Upper lobe of left lung (tissue), 6 donors: ENCODE measurements around the gene POLR1B. TPM values are rescaled to one million over a fixed set of nuclear protein-coding genes. Genes with fewer than 3 reads are reported as not detected.
"Not testable (repeated sequence)": the region's sequence is repeated elsewhere in the genome, so short reads cannot be mapped to it uniquely, and the experiment has no call there.

Source experiments
- ATAC-seq, 2 donors: fragments of 200-7000 bp; cut with Tn5 transposase; one replicate each; pipeline ENCODE4 v1.9.1; 2022; ENCODE audit warnings: mild to moderate bottlenecking in 2 of 2, moderate library complexity in 2 of 2; ENCODE audit not compliant: low FRiP score in 2 of 2
- DNase-seq, 2 donors: peaks; one replicate each; pipeline ENCODE4 v3.0.0-alpha.2; 2019 to 2020
- H3K27ac ChIP-seq, 4 donors: fragments of 200-600 bp; sonication (generic); one replicate each; pipeline ENCODE4 v1.5.1; 2016 to 2019
- H3K27me3 ChIP-seq, 4 donors: fragments of 200-600 bp; sonication (generic); one replicate each; pipeline ENCODE4 v1.5.1; 2017 to 2019
- H3K36me3 ChIP-seq, 4 donors: fragments of 200-600 bp; sonication (generic); one replicate each; pipeline ENCODE4 v1.5.1; 2016 to 2019
- H3K4me1 ChIP-seq, 4 donors: fragments of 200-600 bp; sonication (generic); one replicate each; pipeline ENCODE4 v1.5.1; 2018 to 2019
- H3K4me3 ChIP-seq, 4 donors: fragments of 200-600 bp; sonication (generic); one replicate each; pipeline ENCODE4 v1.5.1; 2017 to 2019; ENCODE audit warnings: mild to moderate bottlenecking in 2 of 4, moderate library complexity in 1 of 4
- H3K9me3 ChIP-seq, 4 donors: fragments of 200-600 bp; sonication (generic); one replicate each; pipeline ENCODE4 v1.5.1; 2018 to 2019
- EP300 ChIP-seq, 4 donors: sonication (generic); formaldehyde crosslinking; IDR thresholded peaks; one replicate each; pipeline ENCODE4 v1.5.1; 2017; ENCODE audit warnings: antibody characterized with exemption in 4 of 4, control low read depth in 2 of 4
- POLR2A ChIP-seq, 4 donors: fragments of 450-650 bp; IDR thresholded peaks; one replicate each; pipeline ENCODE4 v1.5.1; 2016 to 2017; ENCODE audit warnings: antibody characterized with exemption in 4 of 4, mild to moderate bottlenecking in 2 of 4
- POLR2AphosphoS5 ChIP-seq, 2 donors: sonication (generic); formaldehyde crosslinking; IDR thresholded peaks; one replicate each; pipeline ENCODE4 v1.5.1; 2017; ENCODE audit warnings: antibody characterized with exemption in 2 of 2
- WGBS, 2 donors: methylation state at CpG; one replicate each; pipeline ENCODE4 v1.1.5; 2017 to 2018; 5-methylcytosine and 5-hydroxymethylcytosine counted together
- total RNA-seq, 6 donors: library from RNA; depleted of rRNA in 4 of 6; stranded (reverse); fragments of >200 nt in 4 of 6; gene quantifications; one replicate each; pipeline versions ENCODE4 v1.1.0 to v1.2.1, GENCODE V29; 2016 to 2021
- TF ChIP-seq, protein P1 (sequence below), 6 experiments: fragments of 450-650 bp in 4 of 6; fragments of 200-600 bp in 2 of 6; sonication (generic) in 2 of 6; IDR thresholded peaks; one replicate each; pipeline ENCODE4 v1.5.1; 2016 to 2019; ENCODE audit warnings: antibody characterized with exemption in 6 of 6
- donor health status: DM: no; HTN: no; CAD: no; lungs with moderate emphysema.
- donor health status: DM: no; HTN: yes; CAD: no; lungs with severe emphysema.

POLR1B gene
- total RNA-seq, 6 donors from 2014 or later, result 6.7 to 22.5 (median 14.6) TPM

DNA sequence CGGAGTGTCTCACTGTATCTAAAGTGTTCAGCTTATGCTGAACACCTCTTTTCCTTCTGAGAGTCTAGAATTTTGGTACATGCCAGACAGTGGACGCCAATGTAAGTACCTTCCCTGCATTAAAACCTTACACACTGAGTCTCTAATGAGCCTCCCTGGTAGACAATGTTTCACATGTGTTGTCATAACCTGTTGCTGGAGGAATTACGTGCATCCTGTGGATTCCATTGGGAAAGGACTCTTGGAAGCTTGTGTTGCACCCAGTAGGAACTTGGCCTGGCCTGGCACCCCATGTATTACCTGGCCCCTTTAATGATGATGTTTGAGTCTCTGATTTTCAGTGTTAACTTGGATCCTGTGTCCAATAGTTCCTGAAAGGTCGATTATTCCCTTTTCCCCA is 62.7 kb downstream of the POLR1B start:
- Histone ChIP-seq H3K27ac (no peak overlapping the region), H3K27me3 (no peaks in the 10 kb centered on the region), H3K36me3 (no peaks in the 10 kb centered on the region), H3K4me3 (no peak overlapping the region), H3K9me3 (no peaks in the 10 kb centered on the region), H3K4me1 (peaks cover 5 to 8% (median 7%) of the 10 kb centered on the region in 4 donors)
- ATAC-seq (no peak), DNase-seq (no peak)
- 76 to 86% methylated on average over 4 of the region's 4 CpGs for WGBS, 2 donors
- TF ChIP-seq POLR2AphosphoS5 (IDR thresholded peaks at IDR 0.05) (no peak), EP300 (IDR thresholded peaks at IDR 0.05) (no peak), POLR2A (IDR thresholded peaks at IDR 0.05) (no peak)
- TF ChIP-seq, protein P1, sequence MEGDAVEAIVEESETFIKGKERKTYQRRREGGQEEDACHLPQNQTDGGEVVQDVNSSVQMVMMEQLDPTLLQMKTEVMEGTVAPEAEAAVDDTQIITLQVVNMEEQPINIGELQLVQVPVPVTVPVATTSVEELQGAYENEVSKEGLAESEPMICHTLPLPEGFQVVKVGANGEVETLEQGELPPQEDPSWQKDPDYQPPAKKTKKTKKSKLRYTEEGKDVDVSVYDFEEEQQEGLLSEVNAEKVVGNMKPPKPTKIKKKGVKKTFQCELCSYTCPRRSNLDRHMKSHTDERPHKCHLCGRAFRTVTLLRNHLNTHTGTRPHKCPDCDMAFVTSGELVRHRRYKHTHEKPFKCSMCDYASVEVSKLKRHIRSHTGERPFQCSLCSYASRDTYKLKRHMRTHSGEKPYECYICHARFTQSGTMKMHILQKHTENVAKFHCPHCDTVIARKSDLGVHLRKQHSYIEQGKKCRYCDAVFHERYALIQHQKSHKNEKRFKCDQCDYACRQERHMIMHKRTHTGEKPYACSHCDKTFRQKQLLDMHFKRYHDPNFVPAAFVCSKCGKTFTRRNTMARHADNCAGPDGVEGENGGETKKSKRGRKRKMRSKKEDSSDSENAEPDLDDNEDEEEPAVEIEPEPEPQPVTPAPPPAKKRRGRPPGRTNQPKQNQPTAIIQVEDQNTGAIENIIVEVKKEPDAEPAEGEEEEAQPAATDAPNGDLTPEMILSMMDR (IDR thresholded peaks at IDR 0.05), result no peak

DNA sequence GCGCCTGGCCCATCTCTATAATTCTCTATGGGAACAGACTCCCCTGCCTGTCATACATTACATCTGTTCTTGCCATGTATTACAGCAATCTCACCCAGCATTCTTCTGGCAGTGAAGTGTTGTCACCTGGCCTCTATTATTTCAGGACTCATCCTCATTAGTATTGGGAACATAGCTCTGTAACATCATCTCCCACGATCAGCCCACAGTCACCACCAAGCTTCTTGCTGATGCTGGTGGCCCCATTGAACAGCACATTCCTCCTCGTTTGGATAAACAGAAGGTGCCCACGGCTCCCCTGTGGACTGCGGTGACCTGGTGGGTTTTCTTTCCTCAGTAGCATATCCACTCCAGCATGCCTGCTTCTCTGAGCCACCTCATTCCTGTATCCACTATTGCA is 63.7 kb downstream of the POLR1B start:
- DNase-seq (peak in 1 of 2 donors; percentile 3), ATAC-seq (no peak)
- TF ChIP-seq, protein P1 (IDR thresholded peaks at IDR 0.05), result no peak
- no peak for TF ChIP-seq POLR2AphosphoS5 (IDR thresholded peaks at IDR 0.05)
- TF ChIP-seq EP300 (IDR thresholded peaks at IDR 0.05), result no peak
- TF ChIP-seq POLR2A (IDR thresholded peaks at IDR 0.05), result no peak
- Histone ChIP-seq H3K36me3 (no peaks in the 10 kb centered on the region), H3K4me3 (no peak overlapping the region), H3K4me1 (no peaks in the 10 kb centered on the region), H3K27ac (no peak overlapping the region), H3K9me3 (no peaks in the 10 kb centered on the region), H3K27me3 (no peaks in the 10 kb centered on the region)
- 88 to 94% methylated on average over 5 of the region's 5 CpGs for WGBS, 2 donors

DNA sequence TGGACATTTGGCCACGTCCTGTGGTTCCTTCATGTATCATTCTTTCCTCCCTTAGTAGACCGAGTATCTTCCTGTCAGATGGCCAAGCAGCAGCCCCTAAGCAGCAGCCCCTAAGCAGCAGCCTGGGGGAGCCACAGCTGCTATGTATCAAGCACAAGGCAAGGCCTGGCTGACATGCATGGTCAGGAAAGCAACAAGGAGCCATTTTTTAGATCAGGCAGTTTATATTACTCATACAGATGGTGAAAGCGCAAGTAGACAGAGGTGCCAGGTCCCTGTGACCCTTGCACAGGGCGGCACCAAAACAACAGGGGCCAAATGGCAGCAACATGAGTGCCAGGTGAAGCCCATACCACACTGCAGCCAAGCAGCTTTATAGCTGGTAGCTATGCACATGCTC is 64.3 kb downstream of the POLR1B start:
- no peak overlapping the region for H3K27ac ChIP-seq

DNA sequence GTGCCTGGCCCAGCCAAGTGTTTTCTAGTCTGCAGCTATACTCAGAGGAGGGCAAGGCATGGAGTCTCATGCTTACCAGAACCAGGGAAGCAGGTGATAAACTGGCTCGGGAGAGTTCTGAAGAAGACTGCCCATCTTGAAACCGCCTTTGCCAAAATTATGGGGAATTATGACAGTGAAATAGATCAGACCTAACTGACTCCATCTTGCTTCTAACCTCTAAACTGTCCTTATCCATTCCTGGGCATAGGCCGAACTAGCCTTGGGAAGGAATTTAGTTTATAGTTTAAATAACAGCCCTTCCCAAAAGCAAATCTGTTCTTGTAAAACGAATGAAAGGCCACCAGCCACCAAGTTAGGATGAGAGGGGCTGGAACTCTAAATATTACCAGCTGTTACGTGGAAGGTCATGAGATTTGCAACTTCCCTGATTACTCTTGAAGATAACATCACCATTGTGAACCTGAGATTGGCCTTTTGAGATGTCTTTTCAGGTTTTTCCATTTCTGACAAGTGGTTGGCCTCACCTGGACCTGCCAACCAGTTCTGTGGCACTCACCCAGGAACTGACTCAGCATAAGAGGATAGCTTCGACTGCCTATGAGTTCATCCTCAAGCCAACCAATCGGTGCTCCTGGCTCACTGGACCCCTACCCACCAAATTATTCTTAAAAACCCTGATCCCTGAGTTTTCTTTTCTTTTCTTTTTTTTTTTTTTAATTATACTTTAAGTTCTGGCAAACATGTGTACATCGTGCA is 65.6 kb downstream of the POLR1B start:
- Histone ChIP-seq H3K27me3 (no peaks in the 10 kb centered on the region), H3K27ac (no peak overlapping the region), H3K4me3 (no peak overlapping the region), H3K4me1 (no peaks in the 10 kb centered on the region), H3K36me3 (no peaks in the 10 kb centered on the region), H3K9me3 (no peaks in the 10 kb centered on the region)
- TF ChIP-seq EP300 (IDR thresholded peaks at IDR 0.05), result no peak
- TF ChIP-seq, protein P1 (IDR thresholded peaks at IDR 0.05), result no peak
- peak in 1 of 2 donors; percentile 3 for DNase-seq
- ATAC-seq, result no peak
- WGBS, 2 donors, result 88 to 89% methylated on average over 8 of the region's 8 CpGs

More for the DNA sequence above, 64.3 kb downstream of the POLR1B start:
- Histone ChIP-seq H3K4me1 (no peaks in the 10 kb centered on the region), H3K36me3 (no peaks in the 10 kb centered on the region), H3K9me3 (no peaks in the 10 kb centered on the region), H3K4me3 (no peak overlapping the region), H3K27me3 (no peaks in the 10 kb centered on the region)
- no peak for DNase-seq
- TF ChIP-seq POLR2AphosphoS5 (IDR thresholded peaks at IDR 0.05) (no peak), POLR2A (IDR thresholded peaks at IDR 0.05) (no peak), EP300 (IDR thresholded peaks at IDR 0.05) (no peak)
- TF ChIP-seq, protein P1 (IDR thresholded peaks at IDR 0.05), result no peak
- WGBS, 2 donors, result 68 to 81% methylated on average over 4 of the region's 4 CpGs
- ATAC-seq, result no peak

DNA sequence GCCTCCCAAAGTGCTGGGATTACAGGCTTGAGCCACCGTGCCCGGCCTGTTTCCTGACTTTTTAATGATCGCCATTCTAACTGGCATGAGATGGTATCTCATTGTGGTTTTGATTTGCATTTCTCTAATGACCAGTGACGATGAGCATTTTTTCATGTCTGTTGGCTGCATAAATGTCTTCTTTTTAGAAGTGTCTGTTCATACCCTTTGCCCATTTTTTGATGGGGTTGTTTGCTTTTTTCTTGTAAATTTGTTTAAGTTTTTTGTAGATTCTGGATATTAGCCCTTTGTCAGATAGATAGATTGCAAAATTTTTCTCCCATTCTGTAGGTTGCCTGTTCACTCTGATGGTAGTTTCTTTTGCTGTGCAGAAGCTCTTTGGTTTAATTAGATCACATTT is 67.1 kb downstream of the POLR1B start:
- WGBS, 2 donors, result 94 to 100% methylated on average over 4 of the region's 4 CpGs
- not testable (repeated sequence) for H3K36me3 ChIP-seq, H3K27ac ChIP-seq, DNase-seq, H3K27me3 ChIP-seq, H3K4me1 ChIP-seq, H3K4me3 ChIP-seq, H3K9me3 ChIP-seq, ATAC-seq

DNA sequence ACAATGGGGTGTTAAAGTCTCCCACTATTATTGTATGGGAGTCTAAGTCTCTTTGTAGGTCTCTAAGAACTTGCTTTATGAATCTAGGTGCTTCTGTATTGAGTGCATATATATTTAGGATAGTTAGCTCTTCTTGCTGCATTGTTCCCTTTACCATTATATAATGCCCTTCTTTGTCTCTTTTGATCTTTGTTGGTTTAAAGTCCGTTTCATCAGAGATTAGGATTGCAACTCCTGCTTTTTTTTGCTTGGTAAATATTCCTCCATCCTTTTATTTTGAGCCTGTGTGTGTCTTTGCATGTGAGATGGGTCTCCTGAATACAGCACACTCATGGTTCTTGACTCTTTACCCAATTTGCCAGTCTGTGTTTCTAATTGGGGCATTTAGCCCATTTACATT is 70.0 kb downstream of the POLR1B start:
- not testable (repeated sequence) for ATAC-seq, H3K27me3 ChIP-seq, DNase-seq, H3K36me3 ChIP-seq, H3K4me1 ChIP-seq, H3K4me3 ChIP-seq, H3K9me3 ChIP-seq, H3K27ac ChIP-seq
- WGBS, 2 donors, result 89 to 91% methylated on average over 1 of the region's 1 CpG
